ENCODE data around the gene DGAT2. TPM values are rescaled to one million over a fixed set of nuclear protein-coding genes. Genes with fewer than 3 reads are reported as not detected.
A peak's percentile ranks its signal among the peaks of the same experiment; 100 is the strongest.

Gene DGAT2
- total RNA-seq, 2 experiments from 2014 or later: 0.19 to 0.25 TPM

DNA sequence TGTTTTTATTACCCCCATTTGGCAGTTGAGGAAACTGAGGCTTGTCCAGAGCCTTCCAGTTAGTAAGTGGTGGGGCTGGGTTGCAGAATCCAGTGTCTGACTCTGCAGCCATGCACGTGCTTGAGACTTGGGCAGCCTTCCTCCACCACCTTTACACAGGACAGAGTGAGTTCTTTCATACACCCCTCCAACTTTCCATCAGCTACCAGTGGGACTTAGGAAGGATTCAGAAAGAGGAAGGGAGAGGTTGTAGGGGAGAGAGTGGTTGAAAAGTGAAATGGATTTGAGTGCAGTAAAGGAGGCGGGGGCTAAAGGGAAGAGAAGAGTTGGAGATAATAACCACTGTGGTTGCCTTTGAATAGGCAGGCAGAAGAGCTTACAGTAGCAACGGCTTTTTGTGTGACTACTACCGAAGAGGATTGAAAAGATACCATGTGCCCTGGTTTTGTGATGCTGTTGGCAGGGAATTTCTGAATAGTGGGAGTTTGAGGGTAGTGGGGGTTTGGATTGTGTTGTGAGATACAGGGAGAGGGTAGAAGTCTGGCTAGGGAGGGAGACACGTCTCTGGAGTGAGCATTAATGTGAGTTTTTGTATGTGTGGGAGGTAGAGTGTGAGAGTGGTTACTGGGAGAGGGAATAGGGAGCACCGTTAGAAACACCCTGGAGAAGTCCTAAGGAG, 48.1 kb downstream of the DGAT2 start:
- ATAC-seq (ENCODE audit: poor library complexity) (no peak), DNase-seq (peak in 2 of 14 experiments; percentile 24 to 25)
- Mint-ChIP-seq H3K36me3 (ENCODE audit: low read depth) (peaks cover 7% of the 10 kb centered on the region), H3K27ac (no peak overlapping the region), H3K27me3 (no peaks in the 10 kb centered on the region), H3K4me1 (ENCODE audit: low read depth) (peaks cover 38% of the 10 kb centered on the region), H3K4me3 (no peak overlapping the region), H3K9me3 (no peaks in the 10 kb centered on the region)
- H3K36me3 ChIP-seq (ENCODE audit: insufficient read depth, low read length): peaks cover 2% of the 10 kb centered on the region
- ChIA-PET POLR2A (interaction anchor here (1.0 kb wide), 1 partner anchor 14 kb away, joined by 3 read pairs; no protein-coding TSS in a partner anchor), CTCF (interaction anchor here (1.4 kb wide), 1 partner anchor 14 kb away, joined by 7 read pairs; no protein-coding TSS in a partner anchor)
- no peaks in the 10 kb centered on the region for H3K9me3 ChIP-seq (ENCODE audit: control insufficient read depth in 1 of 2, insufficient read depth in 1 of 2, low read length in 2 of 2)
- peak overlapping the region; percentile 88 for H3K4me3 ChIP-seq (ENCODE audit: low read length)
- H3K27me3 ChIP-seq (ENCODE audit: control insufficient read depth in 1 of 2, insufficient read depth in 2 of 2, low read length in 2 of 2): no peaks in the 10 kb centered on the region
- no peak overlapping the region for H3K27ac ChIP-seq (ENCODE audit: low read depth in 1 of 2, low read length in 2 of 2)
- intact Hi-C loops (cut with DNase I, micrococcal nuclease): loop anchor here in 1 of 2 experiments (10.0 kb wide), 3 partner anchors 1072 to 1642 kb away; partner anchors contain the start of genes C2CD3, POLD3, PPME1 and RNF169
- TF ChIP-seq, protein P1, sequence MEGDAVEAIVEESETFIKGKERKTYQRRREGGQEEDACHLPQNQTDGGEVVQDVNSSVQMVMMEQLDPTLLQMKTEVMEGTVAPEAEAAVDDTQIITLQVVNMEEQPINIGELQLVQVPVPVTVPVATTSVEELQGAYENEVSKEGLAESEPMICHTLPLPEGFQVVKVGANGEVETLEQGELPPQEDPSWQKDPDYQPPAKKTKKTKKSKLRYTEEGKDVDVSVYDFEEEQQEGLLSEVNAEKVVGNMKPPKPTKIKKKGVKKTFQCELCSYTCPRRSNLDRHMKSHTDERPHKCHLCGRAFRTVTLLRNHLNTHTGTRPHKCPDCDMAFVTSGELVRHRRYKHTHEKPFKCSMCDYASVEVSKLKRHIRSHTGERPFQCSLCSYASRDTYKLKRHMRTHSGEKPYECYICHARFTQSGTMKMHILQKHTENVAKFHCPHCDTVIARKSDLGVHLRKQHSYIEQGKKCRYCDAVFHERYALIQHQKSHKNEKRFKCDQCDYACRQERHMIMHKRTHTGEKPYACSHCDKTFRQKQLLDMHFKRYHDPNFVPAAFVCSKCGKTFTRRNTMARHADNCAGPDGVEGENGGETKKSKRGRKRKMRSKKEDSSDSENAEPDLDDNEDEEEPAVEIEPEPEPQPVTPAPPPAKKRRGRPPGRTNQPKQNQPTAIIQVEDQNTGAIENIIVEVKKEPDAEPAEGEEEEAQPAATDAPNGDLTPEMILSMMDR (IDR thresholded peaks at IDR 0.05): no peak
- peaks cover 30% of the 10 kb centered on the region for H3K4me1 ChIP-seq (ENCODE audit: insufficient read depth, low read length)

DNA sequence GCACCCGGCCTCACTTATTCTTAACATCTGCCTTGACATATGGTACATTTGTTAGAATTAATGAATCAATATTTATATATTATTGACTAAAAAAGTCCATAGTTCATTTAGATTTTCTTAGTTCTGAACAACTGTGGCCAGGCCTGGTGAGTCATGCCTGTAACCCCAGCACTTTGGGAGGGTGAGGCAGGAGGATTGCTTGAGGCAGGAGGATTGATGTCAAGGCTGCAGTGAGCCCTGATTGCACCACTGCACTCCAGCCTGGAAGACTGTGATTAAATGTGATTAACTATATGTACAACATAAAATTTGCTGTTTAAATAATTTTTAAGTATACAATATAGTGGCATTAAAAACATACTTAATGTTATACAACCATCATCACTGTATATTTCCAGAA, 52.1 kb downstream of the DGAT2 start:
- peaks cover 10% of the 10 kb centered on the region for H3K36me3 Mint-ChIP-seq (ENCODE audit: low read depth)
- no peak overlapping the region for H3K27ac ChIP-seq (ENCODE audit: low read depth in 1 of 2, low read length in 2 of 2)
- no peaks in the 10 kb centered on the region for H3K27me3 ChIP-seq (ENCODE audit: control insufficient read depth in 1 of 2, insufficient read depth in 2 of 2, low read length in 2 of 2)
- peaks cover 32% of the 10 kb centered on the region for H3K4me1 ChIP-seq (ENCODE audit: insufficient read depth, low read length)
- ATAC-seq (ENCODE audit: poor library complexity): no peak
- H3K27me3 Mint-ChIP-seq: no peaks in the 10 kb centered on the region
- no peak for DNase-seq
- no peak overlapping the region for H3K4me3 ChIP-seq (ENCODE audit: low read length)
- H3K36me3 ChIP-seq (ENCODE audit: insufficient read depth, low read length): peaks cover 2% of the 10 kb centered on the region
- H3K4me1 Mint-ChIP-seq (ENCODE audit: low read depth): peaks cover 52% of the 10 kb centered on the region
- intact Hi-C loops (cut with DNase I, micrococcal nuclease): no loop called here
- H3K9me3 ChIP-seq (ENCODE audit: control insufficient read depth in 1 of 2, insufficient read depth in 1 of 2, low read length in 2 of 2): no peaks in the 10 kb centered on the region
- no peak overlapping the region for H3K4me3 Mint-ChIP-seq
- H3K27ac Mint-ChIP-seq: no peak overlapping the region
- TF ChIP-seq, protein P1 (IDR thresholded peaks at IDR 0.05): no peak
- no peaks in the 10 kb centered on the region for H3K9me3 Mint-ChIP-seq
- POLR2A ChIA-PET: no interaction called here
- CTCF ChIA-PET: no interaction called here

DNA sequence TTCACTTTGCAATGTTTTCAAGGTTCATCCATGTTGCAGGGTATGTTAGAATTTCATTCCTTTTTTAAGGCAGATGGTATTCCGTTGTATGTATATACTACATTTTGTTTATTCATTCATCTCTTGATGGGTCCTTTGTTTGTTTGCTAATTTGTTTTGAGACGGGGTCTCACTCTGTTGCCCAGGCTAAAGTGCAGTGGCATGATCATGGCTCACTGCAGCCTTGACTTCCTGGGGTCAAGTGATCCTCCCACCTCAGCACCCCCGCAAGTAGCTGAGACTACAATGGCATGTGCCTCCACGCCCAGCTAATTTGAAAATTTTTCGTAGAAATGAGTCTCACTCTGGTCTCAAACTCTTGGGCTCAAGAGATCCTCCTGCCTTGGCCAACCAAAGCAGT, 52.6 kb downstream of the DGAT2 start:
- no peaks in the 10 kb centered on the region for H3K27me3 Mint-ChIP-seq
- H3K9me3 ChIP-seq (ENCODE audit: control insufficient read depth in 1 of 2, insufficient read depth in 1 of 2, low read length in 2 of 2): no peaks in the 10 kb centered on the region
- DNase-seq (no peak), ATAC-seq (ENCODE audit: poor library complexity) (no peak)
- H3K4me1 Mint-ChIP-seq (ENCODE audit: low read depth): peaks cover 52% of the 10 kb centered on the region
- H3K4me1 ChIP-seq (ENCODE audit: insufficient read depth, low read length): peaks cover 26% of the 10 kb centered on the region
- peaks cover 11% of the 10 kb centered on the region for H3K36me3 Mint-ChIP-seq (ENCODE audit: low read depth)
- no peak overlapping the region for H3K27ac ChIP-seq (ENCODE audit: low read depth in 1 of 2, low read length in 2 of 2)
- H3K36me3 ChIP-seq (ENCODE audit: insufficient read depth, low read length): peaks cover 2% of the 10 kb centered on the region
- POLR2A ChIA-PET: no interaction called here
- CTCF ChIA-PET: no interaction called here
- TF ChIP-seq, protein P1 (IDR thresholded peaks at IDR 0.05): no peak
- H3K9me3 Mint-ChIP-seq: no peaks in the 10 kb centered on the region
- H3K4me3 ChIP-seq (ENCODE audit: low read length): no peak overlapping the region
- H3K4me3 Mint-ChIP-seq: no peak overlapping the region
- no peak overlapping the region for H3K27ac Mint-ChIP-seq
- no peaks in the 10 kb centered on the region for H3K27me3 ChIP-seq (ENCODE audit: control insufficient read depth in 1 of 2, insufficient read depth in 2 of 2, low read length in 2 of 2)
- intact Hi-C loops (cut with DNase I, micrococcal nuclease): no loop called here
